Keratinocyte (primary cell): ENCODE data around the gene USP14. TPM values are rescaled to one million over a fixed set of nuclear protein-coding genes. Genes with fewer than 3 reads are reported as not detected.

Experiments
- DNase-seq: peaks from one replicate; pipeline ENCODE4 v3.0.0-alpha.2; 2011; ENCODE audit warnings: low read depth, missing footprints, low spot score
- FAIRE-seq: peaks from 2 replicates; lab custom pipeline; 2011; peaks lifted over from hg19 to GRCh38; lab: Jason Lieb, UNC
- H2AFZ ChIP-seq: 2 replicates; pipeline ENCODE4 v1.6.0; 2012; ENCODE audit warnings: low read length, control low read depth, inconsistent platforms; ENCODE audit not compliant: control insufficient read depth
- H3K27ac ChIP-seq: 2 replicates; pipeline ENCODE4 v1.5.1; 2011; ENCODE audit warnings: low read length; ENCODE audit not compliant: control insufficient read depth, insufficient read depth
- H3K27me3 ChIP-seq: 3 replicates; pipeline ENCODE4 v1.6.0; 2011; ENCODE audit warnings: low read length; ENCODE audit not compliant: control insufficient read depth, insufficient read depth; ENCODE audit errors: extremely low read depth
- H3K36me3 ChIP-seq, 2 experiments: 2 replicates in 1 of 2; 3 replicates in 1 of 2; pipeline ENCODE4 v1.5.1; 2011; ENCODE audit warnings: low read length in 2 of 2, mild to moderate bottlenecking in 1 of 2; ENCODE audit not compliant: control insufficient read depth in 2 of 2, insufficient read depth in 2 of 2; ENCODE audit errors: extremely low read depth in 1 of 2
- H3K4me1 ChIP-seq: 3 replicates; pipeline ENCODE4 v1.5.1; 2011; ENCODE audit warnings: low read length; ENCODE audit not compliant: control insufficient read depth, insufficient read depth; ENCODE audit errors: extremely low read depth
- H3K4me2 ChIP-seq: 3 replicates; pipeline ENCODE4 v1.6.0; 2011; ENCODE audit warnings: low read depth, low read length; ENCODE audit not compliant: control insufficient read depth, insufficient read depth; ENCODE audit errors: extremely low read depth
- H3K4me3 ChIP-seq, 3 experiments: fragments of 200-600 bp in 1 of 3; sonication (generic) in 1 of 3; 2 replicates in 2 of 3; 3 replicates in 1 of 3; pipeline ENCODE4 v1.5.1; 2011 to 2016; ENCODE audit warnings: low read length in 3 of 3, mild to moderate bottlenecking in 3 of 3, control low read depth in 2 of 3, inconsistent platforms in 1 of 3, low read depth in 1 of 3, mixed read lengths in 1 of 3, mixed run types in 1 of 3, moderate library complexity in 1 of 3; ENCODE audit not compliant: control insufficient read depth in 2 of 3, insufficient read depth in 2 of 3; ENCODE audit errors: extremely low read depth in 1 of 3
- H3K79me2 ChIP-seq: 2 replicates; pipeline ENCODE4 v1.6.0; 2012; ENCODE audit warnings: low read length; ENCODE audit not compliant: control insufficient read depth, insufficient read depth
- H3K9ac ChIP-seq: 3 replicates; pipeline ENCODE4 v1.6.0; 2011; ENCODE audit warnings: low read length; ENCODE audit not compliant: control insufficient read depth, insufficient read depth; ENCODE audit errors: extremely low read depth
- H3K9me1 ChIP-seq: 3 replicates; pipeline ENCODE4 v1.6.0; 2011; ENCODE audit warnings: low read length; ENCODE audit not compliant: control insufficient read depth, insufficient read depth; ENCODE audit errors: extremely low read depth
- H3K9me3 ChIP-seq: 2 replicates; pipeline ENCODE4 v1.5.1; 2012; ENCODE audit warnings: low read depth, low read length; ENCODE audit not compliant: control insufficient read depth
- H4K20me1 ChIP-seq: 3 replicates; pipeline ENCODE4 v1.6.0; 2011; ENCODE audit warnings: low read length; ENCODE audit not compliant: control insufficient read depth, insufficient read depth; ENCODE audit errors: extremely low read depth
- EZH2 ChIP-seq: IDR thresholded peaks from one replicate; pipeline ENCODE4 v1.6.1; 2012; ENCODE audit warnings: inconsistent platforms, mild to moderate bottlenecking, low read length, moderate library complexity
- dilution Hi-C: fragments of 300-500 bp; cut with MboI; formaldehyde crosslinking; loops from one replicate; pipeline ENCODE4 v1.7.0; 2020; ENCODE audit warnings: low sequenced_read_pairs; ENCODE audit not compliant: extremely low pct_ligation_motif_present
- polyA plus RNA-seq, 5 experiments: library from polyadenylated mRNA; depleted of rRNA in 3 of 5; stranded (reverse) in 3 of 5; stranded (forward) in 1 of 5; unstranded in 1 of 5; fragments of >200 nt; gene quantifications; 1 replicate in 1 of 5; 2 replicates in 3 of 5; 3 replicates in 1 of 5; pipeline versions ENCODE4 v1.2.1 to v1.2.3, GENCODE V29; 2011 to 2012; ENCODE audit warnings: missing spikeins in 2 of 5, low read depth in 1 of 5, low replicate concordance in 1 of 5
- TF ChIP-seq, protein P1 (sequence below), 3 experiments: IDR thresholded peaks in 1 of 3; conservative IDR thresholded peaks in 1 of 3; optimal IDR thresholded peaks in 1 of 3; 2 replicates in 2 of 3; 3 replicates in 1 of 3; pipeline versions ENCODE3 to v1.5.1; 2011; ENCODE audit warnings: low read length in 3 of 3, mild to moderate bottlenecking in 3 of 3, moderate library complexity in 2 of 3, control low read depth in 1 of 3, inconsistent platforms in 1 of 3; ENCODE audit not compliant: insufficient read depth in 2 of 3; ENCODE audit errors: extremely low read depth in 1 of 3

Gene USP14
- polyA plus RNA-seq, 1 donor (not counting 4 experiments of a cell fraction or from before 2014, with no cell fraction given), result 62.5 TPM

GRCh38 chr18:211582-211981 lies 53.2 kb downstream of the USP14 start:
- FAIRE-seq (no peak), DNase-seq (no peak)
- no peaks in the 10 kb centered on the region for H3K27me3 ChIP-seq
- H3K9me3 ChIP-seq, result no peaks in the 10 kb centered on the region
- no peak overlapping the region for H3K4me2 ChIP-seq
- dilution Hi-C loops, result no loop called here
- H3K79me2 ChIP-seq, result peaks cover 5% of the 10 kb centered on the region
- peaks cover 10 to 24% of the 10 kb centered on the region in 2 experiments for H3K36me3 ChIP-seq
- no peak overlapping the region for H3K4me3 ChIP-seq
- no peak overlapping the region for H2AFZ ChIP-seq
- TF ChIP-seq, protein P1, sequence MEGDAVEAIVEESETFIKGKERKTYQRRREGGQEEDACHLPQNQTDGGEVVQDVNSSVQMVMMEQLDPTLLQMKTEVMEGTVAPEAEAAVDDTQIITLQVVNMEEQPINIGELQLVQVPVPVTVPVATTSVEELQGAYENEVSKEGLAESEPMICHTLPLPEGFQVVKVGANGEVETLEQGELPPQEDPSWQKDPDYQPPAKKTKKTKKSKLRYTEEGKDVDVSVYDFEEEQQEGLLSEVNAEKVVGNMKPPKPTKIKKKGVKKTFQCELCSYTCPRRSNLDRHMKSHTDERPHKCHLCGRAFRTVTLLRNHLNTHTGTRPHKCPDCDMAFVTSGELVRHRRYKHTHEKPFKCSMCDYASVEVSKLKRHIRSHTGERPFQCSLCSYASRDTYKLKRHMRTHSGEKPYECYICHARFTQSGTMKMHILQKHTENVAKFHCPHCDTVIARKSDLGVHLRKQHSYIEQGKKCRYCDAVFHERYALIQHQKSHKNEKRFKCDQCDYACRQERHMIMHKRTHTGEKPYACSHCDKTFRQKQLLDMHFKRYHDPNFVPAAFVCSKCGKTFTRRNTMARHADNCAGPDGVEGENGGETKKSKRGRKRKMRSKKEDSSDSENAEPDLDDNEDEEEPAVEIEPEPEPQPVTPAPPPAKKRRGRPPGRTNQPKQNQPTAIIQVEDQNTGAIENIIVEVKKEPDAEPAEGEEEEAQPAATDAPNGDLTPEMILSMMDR (optimal IDR thresholded peaks at IDR 0.05 in 1 of 3, IDR thresholded peaks at IDR 0.05 in 1 of 3, conservative IDR thresholded peaks at IDR 0.05 in 1 of 3; ENCODE audit: extremely low read depth in 1 of 3, insufficient read depth in 2 of 3, low read length in 3 of 3), result no peak
- TF ChIP-seq EZH2, result no peak
- H3K4me1 ChIP-seq, result no peaks in the 10 kb centered on the region
- H4K20me1 ChIP-seq, result no peaks in the 10 kb centered on the region
- H3K27ac ChIP-seq, result no peak overlapping the region
- no peaks in the 10 kb centered on the region for H3K9me1 ChIP-seq
- H3K9ac ChIP-seq, result no peak overlapping the region

GRCh38 chr18:212780-213179 lies 54.4 kb downstream of the USP14 start:
- Histone ChIP-seq H4K20me1 (no peaks in the 10 kb centered on the region), H3K9me3 (no peaks in the 10 kb centered on the region), H2AFZ (no peak overlapping the region), H3K27ac (no peak overlapping the region), H3K9ac (no peak overlapping the region), H3K36me3 (peaks cover 14 to 32% of the 10 kb centered on the region in 2 experiments), H3K79me2 (no peaks in the 10 kb centered on the region), H3K4me3 (no peak overlapping the region), H3K9me1 (no peaks in the 10 kb centered on the region), H3K4me1 (no peaks in the 10 kb centered on the region), H3K4me2 (no peak overlapping the region), H3K27me3 (no peaks in the 10 kb centered on the region)
- DNase-seq (no peak), FAIRE-seq (no peak)
- dilution Hi-C loops, result no loop called here
- TF ChIP-seq, protein P1 (optimal IDR thresholded peaks at IDR 0.05 in 1 of 3, IDR thresholded peaks at IDR 0.05 in 1 of 3, conservative IDR thresholded peaks at IDR 0.05 in 1 of 3; ENCODE audit: extremely low read depth in 1 of 3, insufficient read depth in 2 of 3, low read length in 3 of 3), result no peak
- TF ChIP-seq EZH2, result no peak
